Head of caudate nucleus (tissue), 42 donors: ENCODE data around the gene FAM118B.
"Not testable (repeated sequence)": the region's sequence is repeated elsewhere in the genome, so short reads cannot be mapped to it uniquely, and the experiment has no call there.

Source experiments
- DNase-seq, 42 donors: peaks; one replicate each; pipeline versions ENCODE4 v3.0.0 to v3.0.0-alpha.2; 2020 to 2021; ENCODE audit warnings: mixed read lengths in 7 of 42
- intact Hi-C: fragments of 100-400 bp; cut with DNase I; formaldehyde crosslinking; loops from one replicate; pipeline ENCODE4 v1.15.0; 2022

Gene FAM118B

GRCh38 chr11:126290887-126291286 lies 79.3 kb downstream of the FAM118B start:
- intact Hi-C loops: no loop called here
- DNase-seq: no peak

- DNase-seq: no peak
- intact Hi-C loops: no loop called here
These were observed 82.1 kb downstream of the FAM118B start for GRCh38 chr11:126293726-126294125.

- no peak for DNase-seq
- intact Hi-C loops: no loop called here
These were observed 85.4 kb downstream of the FAM118B start for GRCh38 chr11:126297004-126297403.

GRCh38 chr11:126303623-126304456 lies 92.3 kb downstream of the FAM118B start, which contains the start of gene DCPS:
Gene DCPS (plus strand): TSS chr11:126304060. CDS start chr11:126304081, 21 bp downstream.
- peak; percentile 80 to 97 (median 92) for DNase-seq
- intact Hi-C loops: loop anchor here (5.0 kb wide), 1 partner anchor 37 kb away; the partner anchor contains the start of genes FOXRED1 and SRPRA

- DNase-seq: peak in 2 of 42 donors; percentile 20 to 44
- intact Hi-C loops: loop anchor here (5.0 kb wide), 2 partner anchors 37 to 53 kb away; partner anchors contain the start of genes FOXRED1, SRPRA and ST3GAL4
These were observed 93.0 kb downstream of the FAM118B start for GRCh38 chr11:126304457-126305075.

GRCh38 chr11:126305699-126306098 lies 94.1 kb downstream of the FAM118B start:
- DNase-seq: no peak
- intact Hi-C loops: loop anchor here (5.0 kb wide), 1 partner anchor 52 kb away; the partner anchor contains the start of gene ST3GAL4

GRCh38 chr11:126307706-126308105 lies 96.1 kb downstream of the FAM118B start:
- DNase-seq: peak in 18 of 42 donors; percentile 23 to 72 (median 38)
- intact Hi-C loops: loop anchor here (5.0 kb wide), 1 partner anchor 50 kb away; the partner anchor contains the start of gene ST3GAL4

- intact Hi-C loops: loop anchor here (5.0 kb wide), 1 partner anchor 49 kb away; the partner anchor contains the start of gene ST3GAL4
- DNase-seq: peak in 3 of 42 donors; percentile 15 to 63 (median 20)
These were observed 96.7 kb downstream of the FAM118B start for GRCh38 chr11:126308271-126308671.

- DNase-seq: not testable (repeated sequence)
- intact Hi-C loops: loop anchor here (5.0 kb wide), 1 partner anchor 49 kb away; the partner anchor contains the start of gene ST3GAL4
These were observed 97.2 kb downstream of the FAM118B start for GRCh38 chr11:126308771-126309170.

- intact Hi-C loops: loop anchor here (5.0 kb wide), 1 partner anchor 172 kb away; no protein-coding TSS in a partner anchor
- DNase-seq: peak in 41 of 42 donors; percentile 72 to 94 (median 84)
These were observed 98.8 kb downstream of the FAM118B start for GRCh38 chr11:126310200-126310991.

GRCh38 chr11:126310992-126311310 lies 99.4 kb downstream of the FAM118B start:
- no peak for DNase-seq
- intact Hi-C loops: loop anchor here (5.0 kb wide), 1 partner anchor 171 kb away; no protein-coding TSS in a partner anchor

GRCh38 chr11:126311401-126312291 lies 100.1 kb downstream of the FAM118B start:
- intact Hi-C loops: loop anchor here (5.0 kb wide), 1 partner anchor 171 kb away; no protein-coding TSS in a partner anchor
- DNase-seq: peak in 3 of 42 donors; percentile 32 to 39 (median 34)
